HepG2 (cell line): ENCODE measurements around the gene ZG16. TPM values are rescaled to one million over a fixed set of nuclear protein-coding genes. Genes with fewer than 3 reads are reported as not detected.

Experiments used
- DMAP1 ChIP-seq: IDR thresholded peaks from 2 replicates; pipeline ENCODE4 v1.6.1; 2016
- NAIF1 ChIP-seq: sonication (generic); formaldehyde crosslinking; IDR thresholded peaks from 2 replicates; pipeline ENCODE4 v1.5.0; 2020; ENCODE audit warnings: mild to moderate bottlenecking, missing genetic modification reagents, borderline replicate concordance
- NONO ChIP-seq, 2 experiments: fragments of 450-650 bp in 1 of 2; sonication (generic) in 1 of 2; formaldehyde crosslinking in 1 of 2; IDR thresholded peaks in 1 of 2; conservative IDR thresholded peaks in 1 of 2; 2 replicates each; pipeline versions ENCODE4 v1.6.1 to v1.8.0; 2017 to 2022; ENCODE audit warnings: mild to moderate bottlenecking in 1 of 2, missing genetic modification reagents in 1 of 2, moderate library complexity in 1 of 2
- ONECUT2 ChIP-seq: sonication (generic); formaldehyde crosslinking; IDR thresholded peaks from 2 replicates; pipeline ENCODE4 v1.4.0; 2020; ENCODE audit warnings: missing genetic modification reagents
- PCBP1 ChIP-seq: fragments of 200-400 bp; formaldehyde crosslinking; IDR thresholded peaks from 2 replicates; pipeline ENCODE4 v1.6.1; 2017; ENCODE audit warnings: mild to moderate bottlenecking, low read depth, low read length, borderline replicate concordance
- PHB2 ChIP-seq: fragments of 450-650 bp; IDR thresholded peaks from 2 replicates; pipeline ENCODE4 v1.6.1; 2018; ENCODE audit not compliant: partially characterized antibody
- RBFOX2 ChIP-seq: fragments of 200-400 bp; formaldehyde crosslinking; IDR thresholded peaks from 2 replicates; pipeline ENCODE4 v1.6.1; 2017; ENCODE audit warnings: low read depth, mild to moderate bottlenecking, low read length
- SNAI1 ChIP-seq: sonication (generic); formaldehyde crosslinking; IDR thresholded peaks from 2 replicates; pipeline ENCODE4 v1.5.0; 2020; ENCODE audit warnings: mild to moderate bottlenecking, missing genetic modification reagents, borderline replicate concordance
- YEATS4 ChIP-seq: sonication (generic); formaldehyde crosslinking; IDR thresholded peaks from 2 replicates; pipeline ENCODE4 v1.4.0; 2020; ENCODE audit warnings: missing genetic modification reagents, borderline replicate concordance
- ZNF253 ChIP-seq: sonication (generic); formaldehyde crosslinking; IDR thresholded peaks from 2 replicates; pipeline ENCODE4 v1.8.0; 2022; ENCODE audit warnings: mild to moderate bottlenecking, missing genetic modification reagents, borderline replicate concordance
- ZNF510 ChIP-seq: sonication (generic); formaldehyde crosslinking; IDR thresholded peaks from 2 replicates; pipeline ENCODE4 v1.4.0; 2020; ENCODE audit warnings: low read depth, mild to moderate bottlenecking, missing genetic modification reagents
- ZNF549 ChIP-seq: sonication (generic); formaldehyde crosslinking; IDR thresholded peaks from 2 replicates; pipeline ENCODE4 v1.5.0; 2020; ENCODE audit warnings: missing genetic modification reagents
- ZNF619 ChIP-seq: sonication (generic); formaldehyde crosslinking; IDR thresholded peaks from 2 replicates; pipeline ENCODE4 v1.4.0; 2020; ENCODE audit warnings: mild to moderate bottlenecking, missing genetic modification reagents
- ZNF773 ChIP-seq: sonication (generic); formaldehyde crosslinking; IDR thresholded peaks from 2 replicates; pipeline ENCODE4 v1.4.0; 2020; ENCODE audit warnings: missing genetic modification reagents, borderline replicate concordance
- ZZZ3 ChIP-seq: sonication (generic); formaldehyde crosslinking; IDR thresholded peaks from 2 replicates; pipeline ENCODE4 v1.4.0; 2020; ENCODE audit warnings: missing genetic modification reagents, mild to moderate bottlenecking, borderline replicate concordance
- polyA plus RNA-seq, 8 experiments: library from polyadenylated mRNA; depleted of rRNA in 3 of 8; stranded (reverse) in 7 of 8; unstranded in 1 of 8; fragments of >200 nt; fragmentation: Illumina TruSeq in 4 of 8; extraction: Trizol in 4 of 8; gene quantifications; 2 replicates each; pipeline versions ENCODE4 v1.2.1 to v1.2.3, GENCODE V29; 2011 to 2016; ENCODE audit warnings: low read depth in 4 of 8, missing spikeins in 1 of 8, mixed read lengths in 1 of 8; ENCODE audit not compliant: insufficient read depth in 1 of 8
- total RNA-seq, 5 experiments: library from RNA; depleted of rRNA; stranded (reverse); fragments of >200 nt; fragmentation: Illumina TruSeq; extraction: Trizol; gene quantifications; 2 replicates each; pipeline ENCODE4 v1.2.3, GENCODE V29; 2016; ENCODE audit warnings: low read depth in 1 of 5
- TF ChIP-seq, protein P1 (sequence below): sonication (generic); formaldehyde crosslinking; IDR thresholded peaks from 2 replicates; pipeline ENCODE4 v1.5.0; 2020; ENCODE audit warnings: missing genetic modification reagents
- TF ChIP-seq, protein P2 (sequence below): sonication (generic); formaldehyde crosslinking; IDR thresholded peaks from 2 replicates; pipeline ENCODE4 v1.5.1; 2020; ENCODE audit warnings: mild to moderate bottlenecking, missing genetic modification reagents, borderline replicate concordance
- TF ChIP-seq, protein P3 (sequence below): sonication (generic); formaldehyde crosslinking; conservative IDR thresholded peaks from 2 replicates; pipeline ENCODE4 v1.8.1; 2023; ENCODE audit warnings: missing genetic modification reagents

ZG16 gene
- total and polyA plus RNA-seq, 2 of the 13 experiments (the other 11 are each of a cell fraction or from before 2014, with no cell fraction given), result 0.04 to 0.07 TPM

DNA sequence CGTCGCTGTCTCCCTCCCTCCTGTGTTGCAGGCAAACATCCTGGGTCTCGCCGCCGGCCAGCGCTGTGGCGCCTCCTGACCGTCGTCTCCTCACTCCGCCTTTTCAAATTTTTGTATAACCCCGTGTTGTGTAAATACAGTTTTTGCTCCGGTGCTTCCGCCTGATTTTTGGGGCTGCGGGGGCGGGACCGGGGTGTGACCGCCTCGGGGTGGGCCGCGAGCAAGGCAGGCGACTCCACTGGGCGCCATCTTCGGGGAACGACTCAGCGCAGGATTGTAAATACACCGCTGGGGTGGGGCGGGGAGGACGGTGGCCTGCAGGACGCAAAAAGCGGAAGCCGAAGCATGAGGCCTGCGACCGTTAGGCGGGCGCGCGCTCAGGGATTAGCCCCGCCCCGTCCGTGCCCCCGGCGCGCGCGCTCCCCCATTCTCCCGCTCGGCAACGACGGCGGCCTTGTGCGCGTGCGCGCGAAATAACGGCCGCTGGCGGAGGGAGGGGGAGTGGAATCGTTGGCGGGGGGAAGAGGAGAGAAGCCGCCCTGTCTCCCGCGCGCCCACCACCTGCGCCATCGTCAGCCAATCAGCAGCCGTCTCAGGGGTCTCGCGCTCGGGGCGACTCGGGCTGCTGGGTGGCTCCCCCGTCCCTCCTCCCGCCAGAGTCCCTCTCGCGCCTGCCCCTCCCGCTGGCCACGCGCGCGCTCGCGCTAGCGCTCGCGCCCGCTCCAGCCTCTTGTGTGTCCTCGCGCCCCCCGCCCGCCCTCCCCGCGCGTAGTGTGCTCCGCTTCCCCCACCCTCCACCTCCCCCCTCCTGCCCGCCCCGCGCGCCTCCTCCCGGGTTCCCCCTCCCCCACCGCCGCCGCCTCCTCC is 27.4 kb downstream of the ZG16 start (continued):
- TF ChIP-seq, protein P1, sequence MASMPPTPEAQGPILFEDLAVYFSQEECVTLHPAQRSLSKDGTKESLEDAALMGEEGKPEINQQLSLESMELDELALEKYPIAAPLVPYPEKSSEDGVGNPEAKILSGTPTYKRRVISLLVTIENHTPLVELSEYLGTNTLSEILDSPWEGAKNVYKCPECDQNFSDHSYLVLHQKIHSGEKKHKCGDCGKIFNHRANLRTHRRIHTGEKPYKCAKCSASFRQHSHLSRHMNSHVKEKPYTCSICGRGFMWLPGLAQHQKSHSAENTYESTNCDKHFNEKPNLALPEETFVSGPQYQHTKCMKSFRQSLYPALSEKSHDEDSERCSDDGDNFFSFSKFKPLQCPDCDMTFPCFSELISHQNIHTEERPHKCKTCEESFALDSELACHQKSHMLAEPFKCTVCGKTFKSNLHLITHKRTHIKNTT, result no peak
- peak; percentile 100 for TF ChIP-seq DMAP1 (CRISPR knock-in tag)
- peak; percentile 96 for TF ChIP-seq NAIF1
- no peak for TF ChIP-seq ZNF253 (CRISPR knock-in tag)
- TF ChIP-seq ONECUT2 (CRISPR knock-in tag), result no peak; the same call in 1 of the 2 replicates
- no peak for TF ChIP-seq ZNF510 (CRISPR knock-in tag)
- no peak for TF ChIP-seq ZNF549 (CRISPR knock-in tag)
- TF ChIP-seq, protein P2, sequence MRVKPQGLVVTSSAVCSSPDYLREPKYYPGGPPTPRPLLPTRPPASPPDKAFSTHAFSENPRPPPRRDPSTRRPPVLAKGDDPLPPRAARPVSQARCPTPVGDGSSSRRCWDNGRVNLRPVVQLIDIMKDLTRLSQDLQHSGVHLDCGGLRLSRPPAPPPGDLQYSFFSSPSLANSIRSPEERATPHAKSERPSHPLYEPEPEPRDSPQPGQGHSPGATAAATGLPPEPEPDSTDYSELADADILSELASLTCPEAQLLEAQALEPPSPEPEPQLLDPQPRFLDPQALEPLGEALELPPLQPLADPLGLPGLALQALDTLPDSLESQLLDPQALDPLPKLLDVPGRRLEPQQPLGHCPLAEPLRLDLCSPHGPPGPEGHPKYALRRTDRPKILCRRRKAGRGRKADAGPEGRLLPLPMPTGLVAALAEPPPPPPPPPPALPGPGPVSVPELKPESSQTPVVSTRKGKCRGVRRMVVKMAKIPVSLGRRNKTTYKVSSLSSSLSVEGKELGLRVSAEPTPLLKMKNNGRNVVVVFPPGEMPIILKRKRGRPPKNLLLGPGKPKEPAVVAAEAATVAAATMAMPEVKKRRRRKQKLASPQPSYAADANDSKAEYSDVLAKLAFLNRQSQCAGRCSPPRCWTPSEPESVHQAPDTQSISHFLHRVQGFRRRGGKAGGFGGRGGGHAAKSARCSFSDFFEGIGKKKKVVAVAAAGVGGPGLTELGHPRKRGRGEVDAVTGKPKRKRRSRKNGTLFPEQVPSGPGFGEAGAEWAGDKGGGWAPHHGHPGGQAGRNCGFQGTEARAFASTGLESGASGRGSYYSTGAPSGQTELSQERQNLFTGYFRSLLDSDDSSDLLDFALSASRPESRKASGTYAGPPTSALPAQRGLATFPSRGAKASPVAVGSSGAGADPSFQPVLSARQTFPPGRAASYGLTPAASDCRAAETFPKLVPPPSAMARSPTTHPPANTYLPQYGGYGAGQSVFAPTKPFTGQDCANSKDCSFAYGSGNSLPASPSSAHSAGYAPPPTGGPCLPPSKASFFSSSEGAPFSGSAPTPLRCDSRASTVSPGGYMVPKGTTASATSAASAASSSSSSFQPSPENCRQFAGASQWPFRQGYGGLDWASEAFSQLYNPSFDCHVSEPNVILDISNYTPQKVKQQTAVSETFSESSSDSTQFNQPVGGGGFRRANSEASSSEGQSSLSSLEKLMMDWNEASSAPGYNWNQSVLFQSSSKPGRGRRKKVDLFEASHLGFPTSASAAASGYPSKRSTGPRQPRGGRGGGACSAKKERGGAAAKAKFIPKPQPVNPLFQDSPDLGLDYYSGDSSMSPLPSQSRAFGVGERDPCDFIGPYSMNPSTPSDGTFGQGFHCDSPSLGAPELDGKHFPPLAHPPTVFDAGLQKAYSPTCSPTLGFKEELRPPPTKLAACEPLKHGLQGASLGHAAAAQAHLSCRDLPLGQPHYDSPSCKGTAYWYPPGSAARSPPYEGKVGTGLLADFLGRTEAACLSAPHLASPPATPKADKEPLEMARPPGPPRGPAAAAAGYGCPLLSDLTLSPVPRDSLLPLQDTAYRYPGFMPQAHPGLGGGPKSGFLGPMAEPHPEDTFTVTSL, result peak; percentile 78; the same call in 1 of the 2 replicates
- no peak for TF ChIP-seq PHB2
- peak; percentile 91 for TF ChIP-seq ZNF773 (CRISPR knock-in tag)
- TF ChIP-seq, protein P3, sequence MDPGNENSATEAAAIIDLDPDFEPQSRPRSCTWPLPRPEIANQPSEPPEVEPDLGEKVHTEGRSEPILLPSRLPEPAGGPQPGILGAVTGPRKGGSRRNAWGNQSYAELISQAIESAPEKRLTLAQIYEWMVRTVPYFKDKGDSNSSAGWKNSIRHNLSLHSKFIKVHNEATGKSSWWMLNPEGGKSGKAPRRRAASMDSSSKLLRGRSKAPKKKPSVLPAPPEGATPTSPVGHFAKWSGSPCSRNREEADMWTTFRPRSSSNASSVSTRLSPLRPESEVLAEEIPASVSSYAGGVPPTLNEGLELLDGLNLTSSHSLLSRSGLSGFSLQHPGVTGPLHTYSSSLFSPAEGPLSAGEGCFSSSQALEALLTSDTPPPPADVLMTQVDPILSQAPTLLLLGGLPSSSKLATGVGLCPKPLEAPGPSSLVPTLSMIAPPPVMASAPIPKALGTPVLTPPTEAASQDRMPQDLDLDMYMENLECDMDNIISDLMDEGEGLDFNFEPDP (CRISPR knock-in tag), result 0 out of 2 replicates have a peak, but pooled peaks have one; percentile 7
- peak; percentile 95 for TF ChIP-seq ZNF619 (CRISPR knock-in tag)
- TF ChIP-seq SNAI1 (CRISPR knock-in tag), result no peak; the same call in 1 of the 2 replicates
- peak; percentile 78; the same call in 1 of the 2 replicates for TF ChIP-seq ZZZ3
- no peak for TF ChIP-seq NONO (IDR thresholded peaks at IDR 0.05)
- peak; percentile 100 for TF ChIP-seq NONO (CRISPR knock-in tag; conservative IDR thresholded peaks at IDR 0.05)
- TF ChIP-seq RBFOX2, result peak; percentile 98
- peak; percentile 99 for TF ChIP-seq YEATS4 (CRISPR knock-in tag)
- no peak; the same call in 1 of the 2 replicates for TF ChIP-seq PCBP1
